ENCODE results near the gene SULT4A1.

Gene SULT4A1

DNA sequence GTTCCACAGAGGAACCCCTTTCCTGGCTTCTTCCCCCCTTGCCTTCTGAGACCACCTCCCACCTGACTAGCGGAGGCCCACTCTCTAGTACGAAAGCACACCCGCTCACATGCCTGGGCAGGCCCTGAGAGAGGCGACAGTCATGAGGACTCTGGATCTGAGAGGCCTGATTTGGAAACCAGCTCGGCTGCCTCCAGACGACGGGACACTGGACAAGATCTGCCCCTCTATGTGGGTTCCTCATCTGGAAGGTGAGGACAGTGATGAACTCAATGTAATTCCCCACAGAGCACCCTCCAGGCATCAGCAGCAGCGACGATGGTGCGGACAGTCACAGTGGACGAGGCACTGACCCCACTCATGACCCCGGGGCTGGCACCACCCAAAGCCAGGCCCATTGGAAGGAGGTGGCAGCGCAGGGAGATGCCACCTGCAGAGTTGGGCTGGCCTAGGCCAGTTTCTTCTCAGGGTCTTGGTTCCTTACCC lies 7.5 kb downstream of the SULT4A1 start:
- no peak for DNase-seq (ENCODE audit: low read depth in 1 of 2, low spot score in 1 of 2)

GRCh38 chr22:43854121-43854785 lies 8.1 kb downstream of the SULT4A1 start:
- DNase-seq (ENCODE audit: low read depth in 1 of 2, low spot score in 1 of 2): no peak
- TF ChIP-seq, protein P1, sequence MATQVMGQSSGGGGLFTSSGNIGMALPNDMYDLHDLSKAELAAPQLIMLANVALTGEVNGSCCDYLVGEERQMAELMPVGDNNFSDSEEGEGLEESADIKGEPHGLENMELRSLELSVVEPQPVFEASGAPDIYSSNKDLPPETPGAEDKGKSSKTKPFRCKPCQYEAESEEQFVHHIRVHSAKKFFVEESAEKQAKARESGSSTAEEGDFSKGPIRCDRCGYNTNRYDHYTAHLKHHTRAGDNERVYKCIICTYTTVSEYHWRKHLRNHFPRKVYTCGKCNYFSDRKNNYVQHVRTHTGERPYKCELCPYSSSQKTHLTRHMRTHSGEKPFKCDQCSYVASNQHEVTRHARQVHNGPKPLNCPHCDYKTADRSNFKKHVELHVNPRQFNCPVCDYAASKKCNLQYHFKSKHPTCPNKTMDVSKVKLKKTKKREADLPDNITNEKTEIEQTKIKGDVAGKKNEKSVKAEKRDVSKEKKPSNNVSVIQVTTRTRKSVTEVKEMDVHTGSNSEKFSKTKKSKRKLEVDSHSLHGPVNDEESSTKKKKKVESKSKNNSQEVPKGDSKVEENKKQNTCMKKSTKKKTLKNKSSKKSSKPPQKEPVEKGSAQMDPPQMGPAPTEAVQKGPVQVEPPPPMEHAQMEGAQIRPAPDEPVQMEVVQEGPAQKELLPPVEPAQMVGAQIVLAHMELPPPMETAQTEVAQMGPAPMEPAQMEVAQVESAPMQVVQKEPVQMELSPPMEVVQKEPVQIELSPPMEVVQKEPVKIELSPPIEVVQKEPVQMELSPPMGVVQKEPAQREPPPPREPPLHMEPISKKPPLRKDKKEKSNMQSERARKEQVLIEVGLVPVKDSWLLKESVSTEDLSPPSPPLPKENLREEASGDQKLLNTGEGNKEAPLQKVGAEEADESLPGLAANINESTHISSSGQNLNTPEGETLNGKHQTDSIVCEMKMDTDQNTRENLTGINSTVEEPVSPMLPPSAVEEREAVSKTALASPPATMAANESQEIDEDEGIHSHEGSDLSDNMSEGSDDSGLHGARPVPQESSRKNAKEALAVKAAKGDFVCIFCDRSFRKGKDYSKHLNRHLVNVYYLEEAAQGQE (IDR thresholded peaks at IDR 0.05; ENCODE audit: insufficient replicate concordance, low read depth): no peak
- no peak for TF ChIP-seq GABPA (IDR thresholded peaks at IDR 0.05; ENCODE audit: low read depth)
- Histone ChIP-seq H3K4me3 (replicated peaks; ENCODE audit: insufficient read depth, low read length) (no peak overlapping the region), H3K27me3 (ENCODE audit: insufficient read depth, poor library complexity, severe bottlenecking) (peaks cover 6% of the 10 kb centered on the region), H3K27ac (replicated peaks) (no peak overlapping the region)

More for the DNA sequence above, 7.5 kb downstream of the SULT4A1 start:
- no peak for TF ChIP-seq GABPA (IDR thresholded peaks at IDR 0.05; ENCODE audit: low read depth)
- TF ChIP-seq, protein P1 (IDR thresholded peaks at IDR 0.05; ENCODE audit: insufficient replicate concordance, low read depth): no peak
- no peak for TF ChIP-seq CTCF (IDR thresholded peaks at IDR 0.05; ENCODE audit: insufficient read depth, low read length)
- TF ChIP-seq SPI1 (IDR thresholded peaks at IDR 0.05; ENCODE audit: borderline replicate concordance, low read depth): no peak
- TF ChIP-seq POLR2AphosphoS5 (IDR thresholded peaks at IDR 0.05; ENCODE audit: low read depth): no peak
- Histone ChIP-seq H3K27ac (replicated peaks) (no peak overlapping the region), H3K27me3 (ENCODE audit: insufficient read depth, poor library complexity, severe bottlenecking) (peaks cover 5% of the 10 kb centered on the region), H3K4me3 (replicated peaks; ENCODE audit: insufficient read depth, low read length) (no peak overlapping the region)

- H3K27ac ChIP-seq (replicated peaks): no peak overlapping the region
- TF ChIP-seq CTCF (IDR thresholded peaks at IDR 0.05; ENCODE audit: insufficient read depth, low read length): no peak
- no peak for TF ChIP-seq GABPA (IDR thresholded peaks at IDR 0.05; ENCODE audit: low read depth)
- TF ChIP-seq SPI1 (IDR thresholded peaks at IDR 0.05; ENCODE audit: borderline replicate concordance, low read depth): no peak
- TF ChIP-seq, protein P1 (IDR thresholded peaks at IDR 0.05; ENCODE audit: insufficient replicate concordance, low read depth): no peak
- TF ChIP-seq POLR2AphosphoS5 (IDR thresholded peaks at IDR 0.05; ENCODE audit: low read depth): no peak
- no peak for DNase-seq (ENCODE audit: low read depth in 1 of 2, low spot score in 1 of 2)
These were observed 8.9 kb downstream of the SULT4A1 start for GRCh38 chr22:43853328-43853931.

More at GRCh38 chr22:43853328-43853931, 8.9 kb downstream of the SULT4A1 start:
- Histone ChIP-seq H3K4me3 (replicated peaks; ENCODE audit: insufficient read depth, low read length) (no peak overlapping the region), H3K27me3 (ENCODE audit: insufficient read depth, poor library complexity, severe bottlenecking) (peaks cover 6% of the 10 kb centered on the region)
